ENCODE measurements around the gene RTL1. TPM values are rescaled to one million over a fixed set of nuclear protein-coding genes. Genes with fewer than 3 reads are reported as not detected.

The RTL1 gene
- polyA plus RNA-seq, 3 donors: 0.01 TPM; not detected in 2

- WGBS, 3 donors: 64 to 66% (median 64%) methylated on average over 2 of the region's 2 CpGs
- H3K27ac ChIP-seq (ENCODE audit: low read depth, low read length): no peak overlapping the region
Observed at GRCh38 chr14:100885196-100885595, 18.3 kb downstream of the RTL1 start.

- no peak overlapping the region for H3K27ac ChIP-seq (ENCODE audit: low read depth, low read length)
- 92 to 95% (median 93%) methylated on average over 13 of the region's 13 CpGs for WGBS, 3 donors
Observed at GRCh38 chr14:100884456-100884855, 19.1 kb downstream of the RTL1 start.

GRCh38 chr14:100883789-100884101 lies 19.8 kb downstream of the RTL1 start:
- no peak overlapping the region for H3K27ac ChIP-seq (ENCODE audit: low read depth, low read length)
- 91 to 94% (median 92%) methylated on average over 11 of the region's 11 CpGs for WGBS, 3 donors

GRCh38 chr14:100882991-100883788 lies 20.3 kb downstream of the RTL1 start:
- no peak overlapping the region for H3K27ac ChIP-seq (ENCODE audit: low read depth, low read length)
- 94 to 95% (median 95%) methylated on average over 46 of the region's 46 CpGs for WGBS, 3 donors

- H3K27ac ChIP-seq (ENCODE audit: low read depth, low read length): no peak overlapping the region
- 92 to 96% (median 95%) methylated on average over 49 of the region's 49 CpGs for WGBS, 3 donors
Observed at GRCh38 chr14:100882026-100882967, 21.2 kb downstream of the RTL1 start.

- H3K27ac ChIP-seq (ENCODE audit: low read depth, low read length): no peak overlapping the region
- WGBS, 3 donors: 94 to 96% (median 96%) methylated on average over 38 of the region's 38 CpGs
Observed at GRCh38 chr14:100881211-100882025, 22.1 kb downstream of the RTL1 start.

- no peak overlapping the region for H3K27ac ChIP-seq (ENCODE audit: low read depth, low read length)
Observed at GRCh38 chr14:100880271-100881101, 23.0 kb downstream of the RTL1 start.

GRCh38 chr14:100879782-100880181 lies 23.7 kb downstream of the RTL1 start:
- H3K27ac ChIP-seq (ENCODE audit: low read depth, low read length): no peak overlapping the region
- WGBS, 3 donors: 88 to 96% (median 90%) methylated on average over 8 of the region's 8 CpGs

More at GRCh38 chr14:100880271-100881101, 23.0 kb downstream of the RTL1 start:
- 86 to 90% (median 89%) methylated on average over 33 to 34 of the region's 34 CpGs for WGBS, 3 donors

- WGBS, 3 donors: 76 to 87% (median 80%) methylated on average over 8 of the region's 8 CpGs
Observed at GRCh38 chr14:100879194-100879593, 24.3 kb downstream of the RTL1 start.

GRCh38 chr14:100878271-100879146 lies 25.0 kb downstream of the RTL1 start:
- no peak overlapping the region for H3K27ac ChIP-seq (ENCODE audit: low read depth, low read length)
- 76 to 89% (median 86%) methylated on average over 11 of the region's 11 CpGs for WGBS, 3 donors

More at GRCh38 chr14:100879194-100879593, 24.3 kb downstream of the RTL1 start:
- H3K27ac ChIP-seq (ENCODE audit: low read depth, low read length): no peak overlapping the region

- no peak overlapping the region for H3K27ac ChIP-seq (ENCODE audit: low read depth, low read length)
- 86 to 88% (median 87%) methylated on average over 17 of the region's 17 CpGs for WGBS, 3 donors
Observed at GRCh38 chr14:100875861-100876590, 27.5 kb downstream of the RTL1 start.

- no peak overlapping the region for H3K27ac ChIP-seq (ENCODE audit: low read depth, low read length)
- WGBS, 3 donors: 91 to 94% (median 93%) methylated on average over 6 of the region's 6 CpGs
Observed at GRCh38 chr14:100875126-100875525, 28.4 kb downstream of the RTL1 start.

- no peak overlapping the region for H3K27ac ChIP-seq (ENCODE audit: low read depth, low read length)
- WGBS, 3 donors: 79 to 87% (median 84%) methylated on average over 21 of the region's 21 CpGs
Observed at GRCh38 chr14:100874411-100875091, 29.0 kb downstream of the RTL1 start.

- no peak overlapping the region for H3K27ac ChIP-seq (ENCODE audit: low read depth, low read length)
- WGBS, 3 donors: 85 to 94% (median 91%) methylated on average over 4 of the region's 4 CpGs
Observed at GRCh38 chr14:100874051-100874410, 29.5 kb downstream of the RTL1 start.

GRCh38 chr14:100873096-100873482 lies 30.4 kb downstream of the RTL1 start:
- 49 to 63% (median 56%) methylated on average over 3 of the region's 3 CpGs for WGBS, 3 donors
- H3K27ac ChIP-seq (ENCODE audit: low read depth, low read length): no peak overlapping the region

All from adipose tissue (tissue), 3 donors.